ENCODE data around the gene APCDD1. TPM values are rescaled to one million over a fixed set of nuclear protein-coding genes. Genes with fewer than 3 reads are reported as not detected.
"Not testable (repeated sequence)": the region's sequence is repeated elsewhere in the genome, so short reads cannot be mapped to it uniquely, and the experiment has no call there.

APCDD1 gene
- total RNA-seq, 1 donor from 2014 or later = 4.4 TPM

DNA sequence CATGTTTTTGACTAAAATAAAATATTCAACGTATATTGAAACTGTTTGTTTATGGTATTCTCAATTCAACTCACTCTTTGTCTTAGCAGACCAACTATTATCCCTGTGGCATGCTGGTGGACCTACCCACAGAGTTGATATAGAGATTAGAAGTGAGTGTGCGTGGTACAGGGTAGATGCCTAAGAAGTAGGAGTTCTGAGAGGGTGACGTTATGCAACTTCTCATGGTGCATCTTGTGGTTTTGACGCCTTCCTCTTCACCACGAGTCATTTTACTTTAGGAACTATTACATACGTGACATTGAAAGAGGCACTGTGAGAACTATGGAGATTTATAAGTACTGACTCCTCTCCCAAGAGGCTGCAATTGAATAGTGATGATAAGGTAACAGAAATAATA is 44.8 kb downstream of the APCDD1 start:
- Histone ChIP-seq H3K36me3 (ENCODE audit: insufficient read depth, low read length) (no peaks in the 10 kb centered on the region), H3K27me3 (ENCODE audit: insufficient read depth, low read length) (no peaks in the 10 kb centered on the region), H3K9ac (ENCODE audit: low read length) (no peak overlapping the region), H3K4me3 (ENCODE audit: insufficient read depth, low read depth, low read length) (no peak overlapping the region), H4K20me1 (ENCODE audit: insufficient read depth, low read length) (no peaks in the 10 kb centered on the region), H3K9me3 (ENCODE audit: insufficient read depth, low read depth, low read length) (no peaks in the 10 kb centered on the region), H3K79me2 (ENCODE audit: insufficient read depth, low read length) (no peaks in the 10 kb centered on the region), H2AFZ (ENCODE audit: low read depth, low read length) (no peak overlapping the region), H3K4me1 (ENCODE audit: insufficient read depth, low read length) (no peaks in the 10 kb centered on the region), H3K27ac (ENCODE audit: low read depth, low read length) (no peak overlapping the region), H3K4me2 (ENCODE audit: low read length) (no peak overlapping the region)
- H3K36me3 Mint-ChIP-seq (ENCODE audit: low read depth, unreplicated experiment) = no peaks in the 10 kb centered on the region
- FAIRE-seq (no peak), DNase-seq (ENCODE audit: low read depth) (no peak)
- TF ChIP-seq CTCF (IDR thresholded peaks at IDR 0.05; ENCODE audit: insufficient read depth, low read depth, low read length) (no peak), EZH2 (IDR thresholded peaks at IDR 0.05; ENCODE audit: insufficient read depth, low read length) (no peak)
- H3K9me3 Mint-ChIP-seq (ENCODE audit: unreplicated experiment) = no peaks in the 10 kb centered on the region
- H3K4me1 Mint-ChIP-seq (ENCODE audit: low read depth, unreplicated experiment) = no peaks in the 10 kb centered on the region
- no peak overlapping the region for H3K27ac Mint-ChIP-seq (ENCODE audit: unreplicated experiment)
- no peak overlapping the region for H3K4me3 Mint-ChIP-seq (ENCODE audit: unreplicated experiment)
- H3K27me3 Mint-ChIP-seq (ENCODE audit: low read depth, unreplicated experiment) = peaks cover under 1% of the 10 kb centered on the region

DNA sequence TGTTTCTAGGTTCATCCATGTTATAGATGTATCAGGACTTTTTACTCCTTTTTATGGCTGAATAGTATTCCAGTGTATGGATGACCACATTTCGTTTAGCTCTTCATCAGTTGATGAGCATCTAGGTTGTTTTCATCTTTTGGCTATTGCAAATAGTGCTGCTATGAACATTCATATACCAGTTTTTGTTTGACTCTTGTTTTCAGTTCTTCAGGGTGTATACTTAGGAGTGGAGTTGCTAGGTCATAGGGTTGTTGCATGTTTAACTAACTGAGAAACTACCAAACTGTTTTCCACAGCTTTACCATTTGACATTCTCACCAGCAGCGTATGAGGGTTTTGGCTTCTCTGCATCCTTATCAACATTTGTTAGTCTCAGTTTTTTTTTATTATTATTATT is 45.6 kb downstream of the APCDD1 start:
- H3K27ac ChIP-seq (ENCODE audit: low read depth, low read length) = no peak overlapping the region
- no peak overlapping the region for H3K4me3 ChIP-seq (ENCODE audit: insufficient read depth, low read depth, low read length)
- H3K36me3 Mint-ChIP-seq (ENCODE audit: low read depth, unreplicated experiment) = no peaks in the 10 kb centered on the region
- no peaks in the 10 kb centered on the region for H4K20me1 ChIP-seq (ENCODE audit: insufficient read depth, low read length)
- no peaks in the 10 kb centered on the region for H3K9me3 ChIP-seq (ENCODE audit: insufficient read depth, low read depth, low read length)
- no peak overlapping the region for H3K27ac Mint-ChIP-seq (ENCODE audit: unreplicated experiment)
- H3K4me1 ChIP-seq (ENCODE audit: insufficient read depth, low read length) = no peaks in the 10 kb centered on the region
- no peak overlapping the region for H2AFZ ChIP-seq (ENCODE audit: low read depth, low read length)
- no peak overlapping the region for H3K4me3 Mint-ChIP-seq (ENCODE audit: unreplicated experiment)
- no peaks in the 10 kb centered on the region for H3K36me3 ChIP-seq (ENCODE audit: insufficient read depth, low read length)
- H3K9ac ChIP-seq (ENCODE audit: low read length) = no peak overlapping the region
- DNase-seq (ENCODE audit: low read depth) (no peak), FAIRE-seq (no peak)
- no peaks in the 10 kb centered on the region for H3K4me1 Mint-ChIP-seq (ENCODE audit: low read depth, unreplicated experiment)
- H3K79me2 ChIP-seq (ENCODE audit: insufficient read depth, low read length) = no peaks in the 10 kb centered on the region
- H3K9me3 Mint-ChIP-seq (ENCODE audit: unreplicated experiment) = no peaks in the 10 kb centered on the region
- no peak for TF ChIP-seq EZH2 (IDR thresholded peaks at IDR 0.05; ENCODE audit: insufficient read depth, low read length)
- no peak for TF ChIP-seq CTCF (IDR thresholded peaks at IDR 0.05; ENCODE audit: insufficient read depth, low read depth, low read length)
- H3K27me3 ChIP-seq (ENCODE audit: insufficient read depth, low read length) = no peaks in the 10 kb centered on the region
- H3K4me2 ChIP-seq (ENCODE audit: low read length) = no peak overlapping the region
- no peaks in the 10 kb centered on the region for H3K27me3 Mint-ChIP-seq (ENCODE audit: low read depth, unreplicated experiment)

DNA sequence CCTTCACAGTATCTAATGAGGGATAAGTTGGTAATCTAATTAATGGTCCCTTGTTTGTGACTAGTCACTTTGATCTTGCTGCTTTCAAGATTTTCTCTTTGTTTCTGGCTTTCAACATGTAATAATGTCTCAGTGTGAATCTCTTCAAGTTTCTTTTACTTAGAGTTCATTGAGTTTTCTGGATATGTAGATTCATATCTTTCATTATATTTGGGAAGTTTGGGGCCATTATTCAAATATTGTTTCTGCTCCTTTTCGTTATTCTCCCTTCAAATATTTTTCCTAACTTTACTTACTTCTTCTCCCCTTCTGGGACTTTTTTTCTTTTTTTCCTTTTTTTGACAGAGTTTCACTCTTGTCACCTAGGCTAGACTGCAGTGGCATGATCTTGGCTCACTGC is 50.3 kb downstream of the APCDD1 start:
- no peak for TF ChIP-seq EZH2 (IDR thresholded peaks at IDR 0.05; ENCODE audit: insufficient read depth, low read length)
- TF ChIP-seq CTCF (IDR thresholded peaks at IDR 0.05; ENCODE audit: insufficient read depth, low read depth, low read length) = no peak
- Mint-ChIP-seq H3K27ac (ENCODE audit: unreplicated experiment) (no peak overlapping the region), H3K36me3 (ENCODE audit: low read depth, unreplicated experiment) (no peaks in the 10 kb centered on the region)

DNA sequence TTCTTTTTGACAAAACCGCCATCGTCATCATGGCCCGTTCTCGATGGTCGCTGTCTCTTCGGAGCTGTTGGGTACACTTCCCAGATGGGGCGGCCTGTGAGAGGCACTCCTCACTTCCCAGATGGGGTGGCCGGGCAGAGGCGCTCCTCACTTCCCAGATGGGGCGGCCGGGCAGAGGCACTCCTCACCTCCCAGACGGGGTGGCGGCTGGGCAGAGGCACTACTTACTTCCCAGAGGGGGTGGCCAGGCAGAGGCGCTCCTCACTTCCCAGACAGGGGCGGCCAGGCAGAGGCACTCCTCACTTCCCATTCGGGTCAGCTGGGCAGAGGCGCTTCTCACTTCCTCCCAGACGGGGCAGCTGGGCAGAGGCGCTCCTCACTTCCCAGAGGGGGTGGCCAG is 51.5 kb downstream of the APCDD1 start:
- not testable (repeated sequence) for H3K36me3 ChIP-seq (ENCODE audit: insufficient read depth, low read length); H3K79me2 ChIP-seq (ENCODE audit: insufficient read depth, low read length); H3K4me3 Mint-ChIP-seq (ENCODE audit: unreplicated experiment); H3K9ac ChIP-seq (ENCODE audit: low read length); DNase-seq (ENCODE audit: low read depth); H3K4me3 ChIP-seq (ENCODE audit: insufficient read depth, low read depth, low read length); H3K9me3 ChIP-seq (ENCODE audit: insufficient read depth, low read depth, low read length); H3K27ac Mint-ChIP-seq (ENCODE audit: unreplicated experiment); H3K27me3 Mint-ChIP-seq (ENCODE audit: low read depth, unreplicated experiment); H3K4me1 Mint-ChIP-seq (ENCODE audit: low read depth, unreplicated experiment); H3K4me2 ChIP-seq (ENCODE audit: low read length); H4K20me1 ChIP-seq (ENCODE audit: insufficient read depth, low read length); H3K27me3 ChIP-seq (ENCODE audit: insufficient read depth, low read length); H3K36me3 Mint-ChIP-seq (ENCODE audit: low read depth, unreplicated experiment); H3K4me1 ChIP-seq (ENCODE audit: insufficient read depth, low read length); FAIRE-seq; H2AFZ ChIP-seq (ENCODE audit: low read depth, low read length); H3K27ac ChIP-seq (ENCODE audit: low read depth, low read length)
- peaks cover 18% of the 10 kb centered on the region for H3K9me3 Mint-ChIP-seq (ENCODE audit: unreplicated experiment)

More for the DNA sequence above, 50.3 kb downstream of the APCDD1 start:
- Mint-ChIP-seq H3K4me3 (ENCODE audit: unreplicated experiment) (no peak overlapping the region), H3K27me3 (ENCODE audit: low read depth, unreplicated experiment) (no peaks in the 10 kb centered on the region), H3K9me3 (ENCODE audit: unreplicated experiment) (peaks cover 18% of the 10 kb centered on the region), H3K4me1 (ENCODE audit: low read depth, unreplicated experiment) (no peaks in the 10 kb centered on the region)
- Histone ChIP-seq H3K9ac (ENCODE audit: low read length) (no peak overlapping the region), H4K20me1 (ENCODE audit: insufficient read depth, low read length) (no peaks in the 10 kb centered on the region), H3K4me3 (ENCODE audit: insufficient read depth, low read depth, low read length) (no peak overlapping the region), H3K27ac (ENCODE audit: low read depth, low read length) (no peak overlapping the region), H3K9me3 (ENCODE audit: insufficient read depth, low read depth, low read length) (peaks cover 8% of the 10 kb centered on the region), H3K36me3 (ENCODE audit: insufficient read depth, low read length) (no peaks in the 10 kb centered on the region), H3K79me2 (ENCODE audit: insufficient read depth, low read length) (no peaks in the 10 kb centered on the region), H3K27me3 (ENCODE audit: insufficient read depth, low read length) (no peaks in the 10 kb centered on the region), H2AFZ (ENCODE audit: low read depth, low read length) (no peak overlapping the region), H3K4me1 (ENCODE audit: insufficient read depth, low read length) (no peaks in the 10 kb centered on the region), H3K4me2 (ENCODE audit: low read length) (no peak overlapping the region)
- no peak for DNase-seq (ENCODE audit: low read depth)
- FAIRE-seq = no peak

All from astrocyte (in vitro differentiated cells and primary cell).